PC-3 (cell line): ENCODE measurements around the gene ACTR3C. TPM values are rescaled to one million over a fixed set of nuclear protein-coding genes. Genes with fewer than 3 reads are reported as not detected.
"Not testable (repeated sequence)": the region's sequence is repeated elsewhere in the genome, so short reads cannot be mapped to it uniquely, and the experiment has no call there.

Experiments used
- ATAC-seq: fragments of 200-7000 bp; cut with Tn5 transposase; 2 replicates; pipeline ENCODE4 v1.9.1; 2020; ENCODE audit warnings: mild to moderate bottlenecking, moderate library complexity
- BruUV-seq: library from RNA; stranded (reverse); fragments of 400-500 nt; replicated peaks from 2 replicates; lab custom pipeline; 2021; lab: Mats Ljungman, UMichigan
- CTCF ChIA-PET: fragments of 300-600 bp; sonication (Branson Sonifier 250); formaldehyde crosslinking; loops from one replicate; lab custom pipeline; 2022; ENCODE audit warnings: antibody characterized with exemption; lab: Charles Lee
- POLR2A ChIA-PET: fragments of 300-600 bp; sonication (Branson Sonifier 250); formaldehyde crosslinking; loops from one replicate; lab custom pipeline; 2022; ENCODE audit warnings: antibody characterized with exemption; ENCODE audit not compliant: unreplicated experiment; lab: Charles Lee
- DNase-seq: peaks from one replicate; pipeline ENCODE4 v3.0.0-alpha.2; 2015
- H2AFZ ChIP-seq: fragments of 300-600 bp; sonication (generic); 2 replicates; pipeline ENCODE4 v1.6.0; 2016; ENCODE audit warnings: antibody characterized with exemption, low read length
- H3F3A ChIP-seq: fragments of 300-600 bp; sonication (generic); one replicate; pipeline ENCODE4 v1.6.0; 2017; ENCODE audit warnings: antibody characterized with exemption, low read length, control low read depth, mild to moderate bottlenecking; ENCODE audit not compliant: unreplicated experiment
- H3K27ac ChIP-seq: fragments of 300-600 bp; sonication (generic); 2 replicates; pipeline ENCODE4 v1.5.1; 2016; ENCODE audit warnings: mild to moderate bottlenecking, low read length
- H3K27me3 ChIP-seq: fragments of 300-600 bp; sonication (generic); 2 replicates; pipeline ENCODE4 v1.6.1; 2016; ENCODE audit warnings: low read length, mixed read lengths
- H3K36me3 ChIP-seq: fragments of 300-600 bp; sonication (generic); 2 replicates; pipeline ENCODE4 v1.6.1; 2016; ENCODE audit warnings: low read depth, mixed run types, low read length, mixed read lengths
- H3K4me1 ChIP-seq: fragments of 300-600 bp; sonication (generic); 2 replicates; pipeline ENCODE4 v1.5.1; 2016; ENCODE audit warnings: low read length; ENCODE audit not compliant: insufficient read depth
- H3K4me2 ChIP-seq: fragments of 300-600 bp; sonication (generic); 2 replicates; pipeline ENCODE4 v1.6.0; 2016; ENCODE audit warnings: low read length
- H3K4me3 ChIP-seq: fragments of 300-600 bp; sonication (generic); 2 replicates; pipeline ENCODE4 v1.5.1; 2016; ENCODE audit warnings: mild to moderate bottlenecking, low read length, mixed read lengths
- H3K79me2 ChIP-seq: fragments of 300-600 bp; sonication (generic); 2 replicates; pipeline ENCODE4 v1.6.1; 2017; ENCODE audit warnings: low read length, mixed read lengths
- H3K9ac ChIP-seq: fragments of 300-600 bp; sonication (generic); 2 replicates; pipeline ENCODE4 v1.6.0; 2016; ENCODE audit warnings: mild to moderate bottlenecking, low read length
- H3K9me2 ChIP-seq: fragments of 300-600 bp; sonication (generic); replicated peaks from 2 replicates; pipeline ENCODE4 v1.6.1; 2016; ENCODE audit warnings: mixed run types, low read length, mixed read lengths
- H3K9me3 ChIP-seq: fragments of 300-600 bp; sonication (generic); 2 replicates; pipeline ENCODE4 v1.6.1; 2016; ENCODE audit warnings: low read length, mixed read lengths
- H4K20me1 ChIP-seq: fragments of 300-600 bp; sonication (generic); 2 replicates; pipeline ENCODE4 v1.6.1; 2016; ENCODE audit warnings: low read length, mixed read lengths
- intact Hi-C: fragments of 100-400 bp; cut with micrococcal nuclease; formaldehyde crosslinking; loops from 2 replicates; pipeline ENCODE4 v1.9.0; 2023
- total RNA-seq: library from RNA; depleted of rRNA; stranded (reverse); fragments of >200 nt; gene quantifications from 2 replicates; pipeline ENCODE4 v1.2.3, GENCODE V29; 2014
- TF ChIP-seq, protein P1 (sequence below): fragments of 300-600 bp; sonication (generic); conservative IDR thresholded peaks from 2 replicates; pipeline ENCODE4 v1.5.1; 2017; ENCODE audit warnings: antibody characterized with exemption, low read depth, mild to moderate bottlenecking, low read length

Gene ACTR3C
- total RNA-seq, 1 experiment from 2014 or later: 10.8 TPM

GRCh38 chr7:150278383-150278782 lies 45.0 kb downstream of the ACTR3C start:
- H3K27me3 ChIP-seq, ATAC-seq, H3K4me1 ChIP-seq, H3K4me3 ChIP-seq, H3K9ac ChIP-seq, DNase-seq, H3K4me2 ChIP-seq, POLR2A ChIA-PET, BruUV-seq, H2AFZ ChIP-seq, CTCF ChIA-PET, H4K20me1 ChIP-seq, H3K79me2 ChIP-seq, H3K36me3 ChIP-seq, H3K9me3 ChIP-seq, H3K27ac ChIP-seq, H3K9me2 ChIP-seq, H3F3A ChIP-seq: not testable (repeated sequence)
- intact Hi-C loops: loop anchor here (5.0 kb wide), 1 partner anchor 396 kb away; no protein-coding TSS in a partner anchor

GRCh38 chr7:150276132-150276695 lies 47.1 kb downstream of the ACTR3C start:
- H2AFZ ChIP-seq, POLR2A ChIA-PET, H3K36me3 ChIP-seq, H3K27ac ChIP-seq, H3K4me3 ChIP-seq, H3K79me2 ChIP-seq, H3K9ac ChIP-seq, H3K4me2 ChIP-seq, CTCF ChIA-PET, H3F3A ChIP-seq, H3K4me1 ChIP-seq, H3K9me2 ChIP-seq, BruUV-seq, H3K27me3 ChIP-seq, H3K9me3 ChIP-seq, H4K20me1 ChIP-seq: not testable (repeated sequence)
- TF ChIP-seq, protein P1, sequence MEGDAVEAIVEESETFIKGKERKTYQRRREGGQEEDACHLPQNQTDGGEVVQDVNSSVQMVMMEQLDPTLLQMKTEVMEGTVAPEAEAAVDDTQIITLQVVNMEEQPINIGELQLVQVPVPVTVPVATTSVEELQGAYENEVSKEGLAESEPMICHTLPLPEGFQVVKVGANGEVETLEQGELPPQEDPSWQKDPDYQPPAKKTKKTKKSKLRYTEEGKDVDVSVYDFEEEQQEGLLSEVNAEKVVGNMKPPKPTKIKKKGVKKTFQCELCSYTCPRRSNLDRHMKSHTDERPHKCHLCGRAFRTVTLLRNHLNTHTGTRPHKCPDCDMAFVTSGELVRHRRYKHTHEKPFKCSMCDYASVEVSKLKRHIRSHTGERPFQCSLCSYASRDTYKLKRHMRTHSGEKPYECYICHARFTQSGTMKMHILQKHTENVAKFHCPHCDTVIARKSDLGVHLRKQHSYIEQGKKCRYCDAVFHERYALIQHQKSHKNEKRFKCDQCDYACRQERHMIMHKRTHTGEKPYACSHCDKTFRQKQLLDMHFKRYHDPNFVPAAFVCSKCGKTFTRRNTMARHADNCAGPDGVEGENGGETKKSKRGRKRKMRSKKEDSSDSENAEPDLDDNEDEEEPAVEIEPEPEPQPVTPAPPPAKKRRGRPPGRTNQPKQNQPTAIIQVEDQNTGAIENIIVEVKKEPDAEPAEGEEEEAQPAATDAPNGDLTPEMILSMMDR: peak; percentile 54
- intact Hi-C loops: loop anchor here (5.0 kb wide), 1 partner anchor 394 kb away; no protein-coding TSS in a partner anchor
- ATAC-seq (peak; percentile 82), DNase-seq (peak; percentile 58)

GRCh38 chr7:150271898-150272297 lies 51.4 kb downstream of the ACTR3C start:
- H3K27me3 ChIP-seq, H3K9me2 ChIP-seq, H3K4me1 ChIP-seq, BruUV-seq, H3K36me3 ChIP-seq, H3F3A ChIP-seq, intact Hi-C loops, H4K20me1 ChIP-seq, H3K4me3 ChIP-seq, H3K27ac ChIP-seq, H3K79me2 ChIP-seq, POLR2A ChIA-PET, ATAC-seq, H3K9ac ChIP-seq, H3K9me3 ChIP-seq, H3K4me2 ChIP-seq, DNase-seq, CTCF ChIA-PET, H2AFZ ChIP-seq: not testable (repeated sequence)

DNA sequence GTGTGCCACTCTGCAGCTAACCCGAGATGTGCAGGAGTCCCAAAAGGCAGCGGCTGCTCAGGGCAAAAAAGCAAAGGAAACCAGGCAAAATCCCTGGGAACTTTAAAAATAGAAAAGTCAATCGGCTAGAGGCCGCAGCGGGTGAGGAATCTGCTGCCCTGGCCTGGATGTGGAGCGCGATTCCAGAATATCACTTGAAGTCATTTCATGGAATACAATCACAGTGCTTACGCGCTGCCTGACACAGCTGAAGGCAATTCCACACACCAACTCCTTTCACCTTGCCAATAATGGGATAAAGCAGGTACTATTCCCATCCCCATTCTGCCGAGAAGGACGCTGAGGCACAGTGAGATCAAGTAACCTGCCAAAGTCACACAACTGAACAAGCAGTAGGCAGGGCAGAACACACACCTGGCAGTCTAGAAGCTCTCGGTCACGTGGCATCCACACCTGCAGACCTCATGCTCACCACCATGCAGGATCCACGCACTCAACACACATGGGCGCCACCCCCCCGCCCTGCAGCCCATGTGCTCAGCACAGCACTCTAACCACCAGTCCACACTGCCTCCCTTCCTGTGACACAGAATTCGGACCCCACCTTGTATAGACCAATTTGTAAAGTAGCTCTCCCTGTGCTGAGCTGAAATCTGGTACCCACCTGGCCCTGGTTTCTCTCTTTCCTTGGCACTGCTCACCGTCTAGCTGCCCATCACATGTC lies 53.1 kb downstream of the ACTR3C start:
- H3K36me3 ChIP-seq, ATAC-seq, H3K27me3 ChIP-seq, POLR2A ChIA-PET, H3K79me2 ChIP-seq, intact Hi-C loops, H3K4me2 ChIP-seq, H3K4me1 ChIP-seq, BruUV-seq, CTCF ChIA-PET, H2AFZ ChIP-seq, H3K9me3 ChIP-seq, H3K27ac ChIP-seq, H4K20me1 ChIP-seq, H3F3A ChIP-seq, H3K9me2 ChIP-seq, H3K4me3 ChIP-seq, H3K9ac ChIP-seq, DNase-seq: not testable (repeated sequence)

- H3F3A ChIP-seq, H4K20me1 ChIP-seq, H3K4me3 ChIP-seq, BruUV-seq, CTCF ChIA-PET, ATAC-seq, intact Hi-C loops, H3K9me3 ChIP-seq, H3K4me1 ChIP-seq, H3K27ac ChIP-seq, H3K27me3 ChIP-seq, H3K79me2 ChIP-seq, POLR2A ChIA-PET, H3K9me2 ChIP-seq, H3K4me2 ChIP-seq, H2AFZ ChIP-seq, H3K36me3 ChIP-seq, DNase-seq, H3K9ac ChIP-seq: not testable (repeated sequence)
These were observed 54.5 kb downstream of the ACTR3C start for GRCh38 chr7:150268798-150269197.

DNA sequence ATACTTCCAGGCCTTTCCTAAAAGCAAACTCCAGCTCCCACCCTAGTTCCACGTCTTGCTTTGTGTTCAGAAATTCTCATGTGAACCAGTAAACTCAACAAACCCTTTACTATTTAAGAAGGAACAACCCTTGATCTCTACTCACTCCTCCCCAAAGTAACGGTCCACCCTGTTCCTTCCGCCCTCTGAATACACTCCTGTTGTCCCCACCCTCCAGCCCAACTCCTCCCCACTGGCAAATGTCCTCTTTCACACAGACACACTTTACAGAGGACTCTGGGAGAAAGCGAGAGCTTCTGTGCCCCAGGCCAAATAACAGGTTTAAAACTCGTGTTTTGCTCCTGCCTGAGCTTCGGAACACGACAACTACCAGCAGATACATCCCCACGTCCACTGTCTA lies 55.1 kb downstream of the ACTR3C start:
- H4K20me1 ChIP-seq, intact Hi-C loops, ATAC-seq, H3F3A ChIP-seq, H3K27me3 ChIP-seq, H3K4me3 ChIP-seq, H3K9me3 ChIP-seq, H3K27ac ChIP-seq, H2AFZ ChIP-seq, H3K9me2 ChIP-seq, H3K9ac ChIP-seq, H3K4me2 ChIP-seq, DNase-seq, H3K36me3 ChIP-seq, CTCF ChIA-PET, BruUV-seq, H3K4me1 ChIP-seq, H3K79me2 ChIP-seq, POLR2A ChIA-PET: not testable (repeated sequence)
